Glomerular visceral epithelial cell (primary cell): ENCODE measurements around the gene OR52E1.

Experiments
- DNase-seq: peaks from one replicate; pipeline ENCODE4 v3.0.0-alpha.2; 2016; ENCODE audit errors: extremely low spot score

The OR52E1 gene

GRCh38 chr11:5115339-5115738 lies 46.0 kb downstream of the OR52E1 start:
- no peak for DNase-seq

GRCh38 chr11:5117588-5117987 lies 48.2 kb downstream of the OR52E1 start:
- DNase-seq: no peak

- no peak for DNase-seq
Observed at GRCh38 chr11:5118893-5119292, 49.5 kb downstream of the OR52E1 start.
